ENCODE data around the gene KCNQ4.

DNA sequence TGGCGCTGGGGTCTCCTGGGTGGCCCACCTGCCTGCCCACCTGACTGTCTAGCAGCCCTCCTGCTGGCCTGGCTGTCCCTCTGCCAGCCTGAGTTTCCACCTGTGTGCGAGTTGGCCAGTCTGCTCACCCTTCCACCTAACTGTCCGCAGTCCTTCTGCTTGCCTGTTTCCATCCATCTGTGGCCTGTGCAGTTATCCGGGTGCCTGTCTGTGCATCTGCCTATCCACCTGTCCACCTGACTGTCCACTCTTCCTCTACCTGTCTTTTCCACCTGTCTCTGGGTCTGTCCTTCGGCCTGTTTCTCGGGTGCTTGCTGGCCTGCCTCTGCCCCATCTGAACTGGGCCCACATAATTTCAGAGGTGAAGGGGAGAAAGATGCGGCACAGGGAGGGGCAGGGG, 1.9 kb downstream of the KCNQ4 start:
- TF ChIP-seq, protein P1, sequence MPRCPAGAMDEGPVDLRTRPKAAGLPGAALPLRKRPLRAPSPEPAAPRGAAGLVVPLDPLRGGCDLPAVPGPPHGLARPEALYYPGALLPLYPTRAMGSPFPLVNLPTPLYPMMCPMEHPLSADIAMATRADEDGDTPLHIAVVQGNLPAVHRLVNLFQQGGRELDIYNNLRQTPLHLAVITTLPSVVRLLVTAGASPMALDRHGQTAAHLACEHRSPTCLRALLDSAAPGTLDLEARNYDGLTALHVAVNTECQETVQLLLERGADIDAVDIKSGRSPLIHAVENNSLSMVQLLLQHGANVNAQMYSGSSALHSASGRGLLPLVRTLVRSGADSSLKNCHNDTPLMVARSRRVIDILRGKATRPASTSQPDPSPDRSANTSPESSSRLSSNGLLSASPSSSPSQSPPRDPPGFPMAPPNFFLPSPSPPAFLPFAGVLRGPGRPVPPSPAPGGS (IDR thresholded peaks at IDR 0.05), result no peak
- TF ChIP-seq POLR2A (IDR thresholded peaks at IDR 0.05; ENCODE audit: low read length), result no peak
- TF ChIP-seq, protein P2, sequence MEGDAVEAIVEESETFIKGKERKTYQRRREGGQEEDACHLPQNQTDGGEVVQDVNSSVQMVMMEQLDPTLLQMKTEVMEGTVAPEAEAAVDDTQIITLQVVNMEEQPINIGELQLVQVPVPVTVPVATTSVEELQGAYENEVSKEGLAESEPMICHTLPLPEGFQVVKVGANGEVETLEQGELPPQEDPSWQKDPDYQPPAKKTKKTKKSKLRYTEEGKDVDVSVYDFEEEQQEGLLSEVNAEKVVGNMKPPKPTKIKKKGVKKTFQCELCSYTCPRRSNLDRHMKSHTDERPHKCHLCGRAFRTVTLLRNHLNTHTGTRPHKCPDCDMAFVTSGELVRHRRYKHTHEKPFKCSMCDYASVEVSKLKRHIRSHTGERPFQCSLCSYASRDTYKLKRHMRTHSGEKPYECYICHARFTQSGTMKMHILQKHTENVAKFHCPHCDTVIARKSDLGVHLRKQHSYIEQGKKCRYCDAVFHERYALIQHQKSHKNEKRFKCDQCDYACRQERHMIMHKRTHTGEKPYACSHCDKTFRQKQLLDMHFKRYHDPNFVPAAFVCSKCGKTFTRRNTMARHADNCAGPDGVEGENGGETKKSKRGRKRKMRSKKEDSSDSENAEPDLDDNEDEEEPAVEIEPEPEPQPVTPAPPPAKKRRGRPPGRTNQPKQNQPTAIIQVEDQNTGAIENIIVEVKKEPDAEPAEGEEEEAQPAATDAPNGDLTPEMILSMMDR (IDR thresholded peaks at IDR 0.05), result no peak
- TF ChIP-seq SREBF2 (IDR thresholded peaks at IDR 0.05), result no peak
- TF ChIP-seq MAZ (IDR thresholded peaks at IDR 0.05; ENCODE audit: borderline replicate concordance, low read depth, low read length), result no peak
- no peak for TF ChIP-seq RFX5 (IDR thresholded peaks at IDR 0.05)
- TF ChIP-seq, protein P3, sequence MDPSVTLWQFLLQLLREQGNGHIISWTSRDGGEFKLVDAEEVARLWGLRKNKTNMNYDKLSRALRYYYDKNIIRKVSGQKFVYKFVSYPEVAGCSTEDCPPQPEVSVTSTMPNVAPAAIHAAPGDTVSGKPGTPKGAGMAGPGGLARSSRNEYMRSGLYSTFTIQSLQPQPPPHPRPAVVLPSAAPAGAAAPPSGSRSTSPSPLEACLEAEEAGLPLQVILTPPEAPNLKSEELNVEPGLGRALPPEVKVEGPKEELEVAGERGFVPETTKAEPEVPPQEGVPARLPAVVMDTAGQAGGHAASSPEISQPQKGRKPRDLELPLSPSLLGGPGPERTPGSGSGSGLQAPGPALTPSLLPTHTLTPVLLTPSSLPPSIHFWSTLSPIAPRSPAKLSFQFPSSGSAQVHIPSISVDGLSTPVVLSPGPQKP (IDR thresholded peaks at IDR 0.05; ENCODE audit: low read depth, low read length), result no peak
- no peak for TF ChIP-seq RNF2 (IDR thresholded peaks at IDR 0.05; ENCODE audit: borderline replicate concordance, low read depth)
- no peak for TF ChIP-seq PHF8 (IDR thresholded peaks at IDR 0.05; ENCODE audit: borderline replicate concordance, low read depth)
- no peak for TF ChIP-seq CBX2 (IDR thresholded peaks at IDR 0.05; ENCODE audit: borderline replicate concordance, low read depth)
